Choroid plexus epithelial cell (primary cell): ENCODE results near the gene PLA2G2F.

Experiments used
- DNase-seq: peaks from one replicate; pipeline ENCODE4 v3.0.0-alpha.2; 2010; ENCODE audit warnings: low read depth
- H3K4me3 ChIP-seq: 2 replicates; pipeline ENCODE4 v1.5.1; 2011; ENCODE audit warnings: low read depth, mild to moderate bottlenecking, control low read depth, low read length, moderate library complexity
- CTCF ChIP-seq: conservative IDR thresholded peaks from 2 replicates; pipeline ENCODE4 v1.5.1; 2011; ENCODE audit warnings: low read depth, mild to moderate bottlenecking, control low read depth, inconsistent platforms, low read length, moderate library complexity

PLA2G2F gene

GRCh38 chr1:20107351-20107750 is 31.8 kb upstream of the PLA2G2F start:
- TF ChIP-seq CTCF = no peak
- H3K4me3 ChIP-seq = no peak overlapping the region
- no peak for DNase-seq

DNA sequence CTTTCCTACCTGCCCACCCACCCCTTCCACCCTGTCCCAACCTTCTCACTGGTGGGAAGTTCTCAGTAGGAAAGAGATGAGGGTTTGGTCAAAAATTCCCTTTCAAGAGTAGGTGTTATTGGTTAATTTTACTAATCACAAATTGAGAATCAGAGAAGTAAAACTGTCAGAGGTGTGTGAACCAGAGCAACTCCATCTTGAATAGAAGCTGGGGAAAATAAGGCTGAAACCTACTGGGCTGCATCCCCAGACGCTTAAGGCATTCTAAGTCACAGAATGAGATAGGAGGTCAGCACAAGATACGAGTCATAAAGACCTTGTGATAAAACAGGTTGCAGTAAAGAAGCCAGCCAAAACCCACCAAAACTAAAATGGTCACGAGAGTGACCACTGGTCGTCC is 31.3 kb upstream of the PLA2G2F start:
- no peak for DNase-seq
- H3K4me3 ChIP-seq = no peak overlapping the region
- TF ChIP-seq CTCF = no peak

DNA sequence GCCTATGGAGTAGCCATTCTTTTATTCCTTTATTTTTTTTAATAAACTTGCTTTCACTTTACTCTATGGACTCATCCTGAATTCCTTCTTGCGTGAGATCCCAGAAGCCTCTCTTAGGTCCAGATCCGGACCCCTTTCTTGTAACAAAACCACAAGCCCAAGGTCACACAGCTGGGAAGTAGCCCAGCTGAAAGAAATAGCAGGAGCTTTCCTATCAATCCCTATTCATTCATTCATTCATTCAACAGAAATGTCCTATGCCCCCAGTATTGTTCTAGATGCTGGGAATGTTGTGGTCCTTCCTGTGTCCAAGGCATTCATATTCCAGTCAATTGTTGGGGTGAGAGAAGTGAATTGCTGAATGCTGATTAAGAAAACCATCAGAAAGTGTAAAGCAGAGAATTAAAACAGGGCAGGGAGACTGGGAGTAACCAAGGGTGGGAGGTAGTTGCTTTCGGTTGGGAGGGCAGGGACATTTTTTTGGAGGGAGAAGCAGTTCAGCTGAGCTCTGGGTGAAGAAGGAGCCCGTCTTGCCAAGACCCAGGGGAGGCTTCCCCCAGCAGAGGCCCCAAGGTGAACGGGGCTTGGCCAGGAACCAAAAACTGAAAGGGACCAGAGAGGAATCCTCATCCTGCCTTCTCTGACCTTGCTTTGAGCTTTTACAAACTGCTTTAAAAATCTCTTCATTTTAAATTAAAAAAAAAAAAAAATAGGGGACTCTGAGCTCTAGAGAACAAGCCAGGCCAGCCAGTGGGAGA is 30.6 kb upstream of the PLA2G2F start:
- no peak overlapping the region for H3K4me3 ChIP-seq
- no peak for TF ChIP-seq CTCF
- no peak for DNase-seq

- no peak overlapping the region for H3K4me3 ChIP-seq
- TF ChIP-seq CTCF = no peak
- no peak for DNase-seq
These were observed 29.8 kb upstream of the PLA2G2F start for GRCh38 chr1:20109223-20109856.

GRCh38 chr1:20110679-20111078 is 28.4 kb upstream of the PLA2G2F start:
- H3K4me3 ChIP-seq = no peak overlapping the region
- TF ChIP-seq CTCF = no peak
- DNase-seq = no peak

DNA sequence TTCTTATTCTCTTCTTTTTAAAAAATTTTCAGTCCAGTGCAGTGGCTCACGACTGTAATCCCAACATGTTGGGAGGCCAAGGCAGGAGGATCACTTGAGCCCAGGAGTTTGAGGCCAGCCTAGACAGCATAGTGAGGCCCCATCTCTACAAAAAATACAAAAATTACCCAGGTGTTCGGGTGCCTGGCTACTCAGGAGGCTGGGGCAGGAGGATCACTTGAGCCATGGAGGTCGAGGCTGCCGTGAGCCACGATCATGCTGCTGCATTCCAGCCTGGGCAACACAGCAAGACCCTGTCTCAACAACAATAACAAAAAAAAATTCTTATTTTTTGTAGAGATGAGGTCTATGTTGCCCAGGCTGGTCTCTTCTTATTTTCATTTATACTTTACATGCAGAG is 27.7 kb upstream of the PLA2G2F start:
- H3K4me3 ChIP-seq = no peak overlapping the region
- no peak for DNase-seq
- TF ChIP-seq CTCF = no peak
